GM20000 (cell line): ENCODE results near the gene TMC5.

ENCODE experiments used
- DNase-seq: peaks from one replicate; pipeline ENCODE4 v3.0.0; 2012; ENCODE audit warnings: low spot score
- TF ChIP-seq, protein P1 (sequence below): IDR thresholded peaks from 2 replicates; pipeline ENCODE4 v1.5.1; 2012; ENCODE audit warnings: mild to moderate bottlenecking, control low read depth; ENCODE audit errors: extremely low read depth, missing control alignments

Gene TMC5

GRCh38 chr16:19521471-19522396 lies 104.1 kb downstream of the TMC5 start, which contains the start of gene GDE1:
Gene GDE1, minus strand, starts transcription at chr16:19522098. Its CDS starts 134 bp downstream, at chr16:19521964.
- DNase-seq = peak; percentile 93
- TF ChIP-seq, protein P1, sequence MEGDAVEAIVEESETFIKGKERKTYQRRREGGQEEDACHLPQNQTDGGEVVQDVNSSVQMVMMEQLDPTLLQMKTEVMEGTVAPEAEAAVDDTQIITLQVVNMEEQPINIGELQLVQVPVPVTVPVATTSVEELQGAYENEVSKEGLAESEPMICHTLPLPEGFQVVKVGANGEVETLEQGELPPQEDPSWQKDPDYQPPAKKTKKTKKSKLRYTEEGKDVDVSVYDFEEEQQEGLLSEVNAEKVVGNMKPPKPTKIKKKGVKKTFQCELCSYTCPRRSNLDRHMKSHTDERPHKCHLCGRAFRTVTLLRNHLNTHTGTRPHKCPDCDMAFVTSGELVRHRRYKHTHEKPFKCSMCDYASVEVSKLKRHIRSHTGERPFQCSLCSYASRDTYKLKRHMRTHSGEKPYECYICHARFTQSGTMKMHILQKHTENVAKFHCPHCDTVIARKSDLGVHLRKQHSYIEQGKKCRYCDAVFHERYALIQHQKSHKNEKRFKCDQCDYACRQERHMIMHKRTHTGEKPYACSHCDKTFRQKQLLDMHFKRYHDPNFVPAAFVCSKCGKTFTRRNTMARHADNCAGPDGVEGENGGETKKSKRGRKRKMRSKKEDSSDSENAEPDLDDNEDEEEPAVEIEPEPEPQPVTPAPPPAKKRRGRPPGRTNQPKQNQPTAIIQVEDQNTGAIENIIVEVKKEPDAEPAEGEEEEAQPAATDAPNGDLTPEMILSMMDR = peak; percentile 52

GRCh38 chr16:19522397-19522732 lies 104.7 kb downstream of the TMC5 start:
- DNase-seq = no peak
- TF ChIP-seq, protein P1 = no peak

DNA sequence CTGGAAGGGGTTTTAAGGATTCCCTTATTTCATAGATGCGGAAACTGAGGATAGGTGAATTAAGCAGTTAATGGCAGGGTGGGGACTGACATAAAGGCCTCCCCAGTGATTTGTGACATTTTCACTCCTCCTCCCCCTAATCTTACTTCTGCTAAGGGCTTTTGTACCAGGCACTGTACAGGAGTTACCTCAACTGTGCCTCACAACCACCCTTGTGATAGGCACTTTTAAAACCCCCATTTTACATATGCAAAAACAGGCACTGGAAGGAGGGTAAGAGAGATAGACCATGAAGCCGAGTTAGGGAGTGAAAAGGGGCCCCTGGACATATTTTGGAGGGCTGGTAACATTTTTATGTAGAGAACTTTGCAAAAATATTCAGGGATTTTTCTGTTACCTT lies 105.1 kb downstream of the TMC5 start:
- no peak for DNase-seq
- TF ChIP-seq, protein P1 = no peak

GRCh38 chr16:19523184-19523558 lies 105.5 kb downstream of the TMC5 start:
- TF ChIP-seq, protein P1 = no peak
- no peak for DNase-seq

DNA sequence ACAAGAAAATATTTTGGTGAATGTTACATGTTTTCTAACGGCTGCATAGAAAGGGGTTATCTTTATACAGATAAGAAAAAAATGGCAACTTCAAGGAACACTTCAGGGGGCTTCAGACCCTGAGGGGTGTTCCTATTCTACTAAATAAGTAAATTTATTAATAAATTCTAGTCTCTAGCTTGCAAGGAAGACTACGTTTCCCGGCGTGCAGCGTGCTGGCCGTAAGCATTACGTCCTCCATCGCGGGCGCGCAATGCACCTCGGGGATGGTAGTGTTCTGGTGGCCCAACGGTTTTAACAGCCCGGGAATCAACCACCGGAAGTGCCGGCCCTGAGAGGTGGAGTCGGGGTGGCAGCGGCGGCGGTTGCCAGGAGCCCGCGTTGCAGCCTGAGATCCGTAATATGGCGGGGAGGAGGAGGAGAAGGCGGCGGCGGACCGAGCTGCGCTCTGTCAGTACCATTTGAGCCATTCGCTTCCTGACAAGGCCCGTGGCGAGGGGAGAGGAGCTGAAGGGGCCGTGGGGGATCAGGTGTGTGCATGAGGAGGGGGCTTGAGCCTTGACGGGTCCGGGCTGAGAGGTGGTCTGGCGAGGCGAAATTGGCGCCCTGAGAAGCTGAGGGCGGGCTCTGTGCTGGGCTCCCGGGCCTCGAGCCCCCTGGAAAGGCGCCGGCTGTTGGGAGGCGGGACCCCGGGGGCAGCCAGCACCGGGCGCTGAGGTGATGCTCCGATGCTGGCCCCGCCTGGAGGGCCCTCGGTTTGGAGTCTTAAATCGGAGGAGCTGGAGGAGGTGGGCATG lies 106.1 kb downstream of the TMC5 start, which contains the start of gene CCP110:
TSS of gene CCP110 (plus strand) at position 384 of the 797 bp plus-strand sequence. CDS start 3,940 bp downstream, outside the sequence.
- peak; percentile 91 for DNase-seq
- TF ChIP-seq, protein P1 = no peak

DNA sequence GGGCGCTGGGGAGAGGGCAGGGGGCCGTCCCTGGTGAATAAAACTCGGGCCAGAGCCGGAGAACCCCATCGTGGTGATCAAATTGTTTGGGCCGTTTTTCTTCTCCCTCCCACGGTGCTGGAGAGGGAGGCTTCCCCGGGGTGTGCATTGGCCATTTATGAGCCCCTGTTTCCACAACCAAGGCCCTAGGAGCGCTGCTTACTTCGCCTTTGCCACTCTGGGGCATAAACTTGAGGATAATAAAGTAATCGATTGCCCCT lies 106.6 kb downstream of the TMC5 start:
- DNase-seq = no peak
- TF ChIP-seq, protein P1 = no peak
